OCI-LY3 (cell line): ENCODE measurements around the gene PGLYRP3.
"Not testable (repeated sequence)": the region's sequence is repeated elsewhere in the genome, so short reads cannot be mapped to it uniquely, and the experiment has no call there.

Experiments used
- CTCF ChIP-seq: fragments of 200-600, 300-600 bp; sonication (generic); IDR thresholded peaks from 2 replicates; pipeline ENCODE4 v1.5.1; 2014; ENCODE audit warnings: antibody characterized with exemption, low read length, low read depth
- EZH2phosphoT487 ChIP-seq: fragments of 200-600 bp; shearing (Covaris generic); IDR thresholded peaks from 2 replicates; pipeline ENCODE4 v1.6.1; 2018; ENCODE audit warnings: antibody characterized with exemption, mixed run types, low read depth

GRCh38 chr1:153347049-153347448 is 34.3 kb upstream of the PGLYRP3 start:
- not testable (repeated sequence) for TF ChIP-seq CTCF, EZH2phosphoT487
